Measurements from ENCODE around the gene PXMP4. TPM values are rescaled to one million over a fixed set of nuclear protein-coding genes. Genes with fewer than 3 reads are reported as not detected.

Gene PXMP4
- total RNA-seq, 1 experiment from 2014 or later, result 3.3 TPM

- DNase-seq (ENCODE audit: low spot score) (peak; percentile 82), ATAC-seq (peak; percentile 85)
- Mint-ChIP-seq H3K9me3 (no peaks in the 10 kb centered on the region), H3K4me3 (no peak overlapping the region), H3K4me1 (peaks cover 31% of the 10 kb centered on the region), H3K36me3 (peaks cover 2% of the 10 kb centered on the region; the same call in 1 of the 2 replicates), H3K27ac (peak overlapping the region; percentile 48; the same call in 1 of the 2 replicates), H3K27me3 (ENCODE audit: low read depth) (no peaks in the 10 kb centered on the region)
- ChIA-PET CTCF (interaction anchor here (0.5 to 6.9 kb wide), 37 partner anchors 8 to 603 kb away, joined by 3 to 134 read pairs (median 5); partner anchors contain the start of genes ACTL10, C20orf144, CBFA2T2 and CDK5RAP1), POLR2A (interaction anchor here (2.0 to 4.6 kb wide), 2 partner anchors 10 to 14 kb away, joined by 9 to 24 read pairs; partner anchors contain the start of gene ACTL10)
- TF ChIP-seq MLX (CRISPR knock-in tag; IDR thresholded peaks at IDR 0.05) (no peak), ZNF263 (CRISPR knock-in tag; IDR thresholded peaks at IDR 0.05; ENCODE audit: low read depth) (no peak), SMAD4 (CRISPR knock-in tag; IDR thresholded peaks at IDR 0.05) (no peak), GRHL2 (CRISPR knock-in tag; IDR thresholded peaks at IDR 0.05; ENCODE audit: insufficient replicate concordance, severe bottlenecking) (no peak), ETV6 (CRISPR knock-in tag; IDR thresholded peaks at IDR 0.05) (0 out of 2 replicates have a peak, but pooled peaks have one; percentile 36), HMGXB4 (CRISPR knock-in tag; IDR thresholded peaks at IDR 0.05) (0 out of 2 replicates have a peak, but pooled peaks have one; percentile 29), GABPB1 (CRISPR knock-in tag; IDR thresholded peaks at IDR 0.05) (peak; percentile 36; the same call in 1 of the 2 replicates), AR (CRISPR knock-in tag; IDR thresholded peaks at IDR 0.05) (no peak), TEAD1 (CRISPR knock-in tag; IDR thresholded peaks at IDR 0.05) (0 out of 2 replicates have a peak, but pooled peaks have one; percentile 47), SMAD3 (CRISPR knock-in tag; IDR thresholded peaks at IDR 0.05; ENCODE audit: borderline replicate concordance) (no peak), CTCF (IDR thresholded peaks at IDR 0.05) (peak; percentile 65), ERG (CRISPR knock-in tag; IDR thresholded peaks at IDR 0.05) (no peak)
These were observed 66.8 kb downstream of the PXMP4 start for GRCh38 chr20:33653218-33653899.

Other genes with a start within 250 kb of the PXMP4 start
- gene CBFA2T2, start 230.2 kb downstream of the PXMP4 start, total RNA-seq (2021), result 22.1 to 23.8 TPM (median 23.5 TPM) in 3 replicates
- 0.09 to 0.21 TPM (median 0.14 TPM) in 3 replicates for gene C20orf144, start 58.0 kb downstream of the PXMP4 start, total RNA-seq (2021)
- 1.3 to 1.9 TPM (median 1.5 TPM) in 3 replicates for gene ACTL10, start 53.4 kb downstream of the PXMP4 start, total RNA-seq (2021)
- gene NECAB3, start 45.9 kb downstream of the PXMP4 start, total RNA-seq (2021), result 29.3 to 38.0 TPM (median 29.7 TPM) in 3 replicates
- 34.2 to 44.2 TPM (median 34.5 TPM) in 3 replicates for gene E2F1, start 33.9 kb downstream of the PXMP4 start, total RNA-seq (2021)
- gene ZNF341, start 11.7 kb upstream of the PXMP4 start, total RNA-seq (2021), result 7.8 to 9.6 TPM (median 8.0 TPM) in 3 replicates
- 65.4 to 72.5 TPM (median 66.1 TPM) in 3 replicates for gene CHMP4B, start 91.0 kb upstream of the PXMP4 start, total RNA-seq (2021)

All from WTC11 (cell line).